Colonic mucosa (tissue), 4 donors: ENCODE measurements around the gene FOXP1. TPM values are rescaled to one million over a fixed set of nuclear protein-coding genes. Genes with fewer than 3 reads are reported as not detected.

Source experiments
- DNase-seq: peaks from one replicate; pipeline ENCODE4 v3.0.0-alpha.2; 2020
- H3K27ac ChIP-seq: fragments of 200-600 bp; one replicate; pipeline ENCODE4 v1.8.0; 2021
- H3K27me3 ChIP-seq: fragments of 200-600 bp; one replicate; pipeline ENCODE4 v1.8.0; 2021
- H3K36me3 ChIP-seq: fragments of 200-600 bp; one replicate; pipeline ENCODE4 v1.8.0; 2021
- H3K4me1 ChIP-seq: fragments of 200-600 bp; one replicate; pipeline ENCODE4 v1.8.0; 2021; ENCODE audit warnings: mild to moderate bottlenecking
- H3K4me3 ChIP-seq: fragments of 200-600 bp; one replicate; pipeline ENCODE4 v1.8.0; 2021
- H3K9ac ChIP-seq, 2 donors: one replicate each; pipeline ENCODE4 v1.7.0; 2013; ENCODE audit warnings: control low read depth in 2 of 2, low read depth in 2 of 2, low read length in 2 of 2
- H3K9me3 ChIP-seq: fragments of 200-600 bp; one replicate; pipeline ENCODE4 v1.8.0; 2021
- CTCF ChIP-seq: fragments of 200-600 bp; IDR thresholded peaks from one replicate; pipeline ENCODE4 v1.8.0; 2022; ENCODE audit warnings: antibody characterized with exemption, mild to moderate bottlenecking
- intact Hi-C: fragments of 100-400 bp; cut with DNase I; formaldehyde crosslinking; loops from one replicate; pipeline ENCODE4 v1.14.1; 2022
- total RNA-seq, 2 donors: library from RNA; stranded (reverse); fragmentation: NEBNext Ultra II Directional in 1 of 2; extraction: Animal tissue kit (Norgen Biotek cat#: 25700) in 1 of 2; gene quantifications; one replicate each; pipeline ENCODE4 v1.2.1, GENCODE V29; 2021
- donor health status: healthy.
- donor health status: DM: no; HTN: no; CAD: no.
- donor health status: DM: no; HTN: no; CAD: no.

FOXP1 gene
- total RNA-seq, 2 donors from 2014 or later, result 127 to 128 TPM

- Histone ChIP-seq H3K4me1 (no peaks in the 10 kb centered on the region), H3K9ac (no peak overlapping the region), H3K27ac (no peak overlapping the region), H3K27me3 (no peaks in the 10 kb centered on the region), H3K9me3 (no peaks in the 10 kb centered on the region), H3K36me3 (no peaks in the 10 kb centered on the region), H3K4me3 (no peak overlapping the region)
- intact Hi-C loops, result no loop called here
- DNase-seq, result no peak
- no peak for TF ChIP-seq CTCF
Measured at GRCh38 chr3:71269906-71270305, 313.6 kb downstream of the FOXP1 start.

GRCh38 chr3:71268462-71268999, 315.0 kb downstream of the FOXP1 start:
- Histone ChIP-seq H3K27ac (no peak overlapping the region), H3K4me3 (no peak overlapping the region), H3K36me3 (no peaks in the 10 kb centered on the region), H3K9me3 (no peaks in the 10 kb centered on the region), H3K27me3 (no peaks in the 10 kb centered on the region), H3K4me1 (no peaks in the 10 kb centered on the region), H3K9ac (no peak overlapping the region)
- no peak for TF ChIP-seq CTCF
- intact Hi-C loops, result no loop called here
- DNase-seq, result no peak

- Histone ChIP-seq H3K4me3 (no peak overlapping the region), H3K27me3 (no peaks in the 10 kb centered on the region), H3K9me3 (no peaks in the 10 kb centered on the region), H3K9ac (no peak overlapping the region), H3K27ac (no peak overlapping the region), H3K36me3 (no peaks in the 10 kb centered on the region), H3K4me1 (no peaks in the 10 kb centered on the region)
- intact Hi-C loops, result no loop called here
- no peak for DNase-seq
- no peak for TF ChIP-seq CTCF
Measured at GRCh38 chr3:71266875-71267274, 316.7 kb downstream of the FOXP1 start.

GRCh38 chr3:71265365-71265915, 318.1 kb downstream of the FOXP1 start:
- Histone ChIP-seq H3K9me3 (no peaks in the 10 kb centered on the region), H3K9ac (no peak overlapping the region), H3K4me1 (no peaks in the 10 kb centered on the region), H3K27me3 (no peaks in the 10 kb centered on the region), H3K27ac (no peak overlapping the region), H3K4me3 (no peak overlapping the region), H3K36me3 (no peaks in the 10 kb centered on the region)
- peak; percentile 32 for DNase-seq
- no peak for TF ChIP-seq CTCF
- intact Hi-C loops, result no loop called here

DNA sequence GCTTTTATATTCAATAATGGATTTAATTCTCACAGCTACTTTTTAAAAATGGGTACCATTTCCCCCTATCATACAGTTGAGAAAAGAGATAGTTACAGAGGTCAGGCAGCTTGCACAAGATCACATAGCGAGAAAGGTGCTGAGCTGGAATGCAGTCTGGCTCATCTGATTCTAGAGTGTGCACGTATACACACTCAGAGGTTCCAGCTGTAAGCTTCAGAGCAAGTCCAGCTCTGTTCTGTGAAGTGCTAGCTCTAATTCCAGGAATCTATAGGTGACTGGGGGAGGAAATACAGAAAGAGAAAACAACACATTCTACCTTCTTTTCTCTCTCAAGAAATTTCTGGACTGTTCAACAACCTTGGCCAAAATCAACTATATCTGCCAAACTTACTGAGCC, 318.7 kb downstream of the FOXP1 start:
- H3K4me3 ChIP-seq, result no peak overlapping the region
- H3K27ac ChIP-seq, result no peak overlapping the region
- no peaks in the 10 kb centered on the region for H3K4me1 ChIP-seq
- H3K9me3 ChIP-seq, result no peaks in the 10 kb centered on the region
- intact Hi-C loops, result no loop called here
- H3K27me3 ChIP-seq, result no peaks in the 10 kb centered on the region
- H3K36me3 ChIP-seq, result no peaks in the 10 kb centered on the region
- no peak for DNase-seq
- TF ChIP-seq CTCF, result no peak
- no peak overlapping the region for H3K9ac ChIP-seq
